GM13976 (cell line): Measurements from ENCODE around the gene CES2.

Experiments used
- DNase-seq: peaks from one replicate; pipeline ENCODE4 v3.0.0; 2012; ENCODE audit warnings: low spot score
- in situ Hi-C: fragments of 300-500 bp; cut with MboI; formaldehyde crosslinking; loops from one replicate; pipeline ENCODE4 v1.12.0; 2022; ENCODE audit warnings: low sequenced_read_pairs, mixed read lengths, inconsistent platforms; ENCODE audit not compliant: unreplicated experiment
- TF ChIP-seq, protein P1 (sequence below): IDR thresholded peaks from 2 replicates; pipeline ENCODE4 v1.5.1; 2012; ENCODE audit warnings: borderline replicate concordance, mild to moderate bottlenecking; ENCODE audit not compliant: insufficient read depth; ENCODE audit errors: extremely low read depth, missing control alignments, control extremely low read depth

The CES2 gene

DNA sequence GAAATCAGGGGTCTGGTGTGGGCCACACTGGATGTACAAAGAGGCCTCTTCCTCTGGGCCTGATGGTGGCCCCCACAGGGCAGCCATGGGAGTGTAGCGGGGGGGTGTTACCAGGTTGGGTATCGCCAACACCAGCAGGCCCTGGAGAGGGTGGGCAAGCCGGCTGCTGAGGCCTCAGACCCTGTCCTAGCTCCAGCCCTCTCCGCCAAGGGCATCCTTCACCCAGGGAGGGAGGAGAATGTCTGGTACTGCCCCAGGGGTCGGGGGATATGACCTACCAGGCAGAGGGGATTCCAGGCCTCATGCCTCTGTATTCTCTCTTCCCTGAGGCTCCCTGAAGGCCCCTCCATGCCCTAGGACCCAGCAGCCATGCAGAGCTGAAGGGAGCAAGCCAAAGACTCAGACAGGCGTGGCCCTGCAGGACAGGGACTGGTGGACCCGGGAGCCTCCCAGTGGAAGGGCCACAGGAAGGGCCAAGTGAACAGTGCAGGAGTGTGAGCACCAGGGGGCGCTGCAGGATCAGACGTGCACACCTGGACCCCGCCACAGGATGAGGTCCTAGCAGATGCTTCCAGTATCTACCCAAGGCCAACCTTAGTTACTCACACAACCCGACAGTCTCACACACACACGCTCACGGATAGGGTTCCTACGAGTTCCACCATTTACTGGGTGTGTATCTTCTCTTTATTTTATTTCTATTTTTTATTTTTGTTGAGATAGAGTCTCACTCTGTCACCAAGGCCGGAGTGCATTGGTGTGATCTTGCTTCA is 42.2 kb downstream of the CES2 start:
- TF ChIP-seq, protein P1, sequence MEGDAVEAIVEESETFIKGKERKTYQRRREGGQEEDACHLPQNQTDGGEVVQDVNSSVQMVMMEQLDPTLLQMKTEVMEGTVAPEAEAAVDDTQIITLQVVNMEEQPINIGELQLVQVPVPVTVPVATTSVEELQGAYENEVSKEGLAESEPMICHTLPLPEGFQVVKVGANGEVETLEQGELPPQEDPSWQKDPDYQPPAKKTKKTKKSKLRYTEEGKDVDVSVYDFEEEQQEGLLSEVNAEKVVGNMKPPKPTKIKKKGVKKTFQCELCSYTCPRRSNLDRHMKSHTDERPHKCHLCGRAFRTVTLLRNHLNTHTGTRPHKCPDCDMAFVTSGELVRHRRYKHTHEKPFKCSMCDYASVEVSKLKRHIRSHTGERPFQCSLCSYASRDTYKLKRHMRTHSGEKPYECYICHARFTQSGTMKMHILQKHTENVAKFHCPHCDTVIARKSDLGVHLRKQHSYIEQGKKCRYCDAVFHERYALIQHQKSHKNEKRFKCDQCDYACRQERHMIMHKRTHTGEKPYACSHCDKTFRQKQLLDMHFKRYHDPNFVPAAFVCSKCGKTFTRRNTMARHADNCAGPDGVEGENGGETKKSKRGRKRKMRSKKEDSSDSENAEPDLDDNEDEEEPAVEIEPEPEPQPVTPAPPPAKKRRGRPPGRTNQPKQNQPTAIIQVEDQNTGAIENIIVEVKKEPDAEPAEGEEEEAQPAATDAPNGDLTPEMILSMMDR, result peak; percentile 94
- in situ Hi-C loops, result no loop called here
- peak; percentile 90 for DNase-seq

DNA sequence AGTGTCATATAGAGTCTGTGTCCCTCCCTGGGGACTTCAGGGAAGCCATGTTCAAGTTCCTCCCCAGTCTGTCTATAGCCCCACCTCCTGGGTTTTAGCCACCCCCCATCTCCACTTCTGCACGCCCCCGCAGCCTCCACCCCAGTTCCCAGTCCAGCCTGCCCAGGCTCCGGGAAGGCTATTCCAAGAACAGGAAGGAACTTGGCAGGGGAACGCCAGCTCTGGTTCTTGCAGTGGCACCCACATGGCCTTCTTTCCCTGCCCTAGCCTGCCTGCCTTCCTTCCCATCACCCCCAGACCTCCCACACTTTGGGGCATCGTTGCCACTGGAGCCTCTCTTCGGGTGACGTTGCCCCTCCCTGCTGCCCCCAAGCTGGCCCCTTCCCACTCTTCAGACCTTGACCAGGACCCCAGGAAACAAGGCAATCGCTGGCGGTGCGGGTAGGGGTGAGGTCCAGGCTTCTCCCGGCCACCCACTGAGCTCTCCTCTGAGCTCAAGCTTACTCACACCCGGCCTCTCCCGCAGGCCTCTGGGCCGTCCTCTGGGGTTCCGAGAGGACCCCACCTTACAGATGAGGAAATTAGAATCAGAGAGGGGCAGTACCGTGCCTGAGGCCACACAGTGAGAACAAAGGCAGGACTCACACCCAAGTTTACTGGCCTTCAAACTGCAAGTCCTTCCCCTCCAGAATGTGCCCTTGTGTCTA is 43.8 kb downstream of the CES2 start:
- TF ChIP-seq, protein P1, result no peak
- peak; percentile 20 for DNase-seq
- in situ Hi-C loops, result no loop called here

DNA sequence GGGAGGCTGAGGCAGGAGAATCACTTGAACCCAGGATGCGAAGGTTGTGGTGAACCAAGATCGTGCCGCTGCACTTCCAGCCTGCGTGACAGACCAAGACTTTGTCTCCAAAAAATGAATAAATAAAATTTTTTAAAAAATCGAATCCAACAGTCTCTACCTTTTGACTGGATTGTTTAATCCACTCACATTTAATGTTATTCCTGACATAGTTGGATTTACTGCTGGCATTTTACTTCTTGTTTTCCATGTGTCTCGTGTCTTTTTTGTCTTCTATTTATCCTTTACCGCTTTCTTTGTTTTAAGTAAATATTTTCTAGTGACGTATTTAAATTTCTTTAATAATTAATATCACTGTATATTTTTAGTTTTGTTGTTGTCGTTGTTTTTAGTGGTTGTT is 47.7 kb downstream of the CES2 start:
- in situ Hi-C loops, result no loop called here
- DNase-seq, result no peak
- TF ChIP-seq, protein P1, result no peak

DNA sequence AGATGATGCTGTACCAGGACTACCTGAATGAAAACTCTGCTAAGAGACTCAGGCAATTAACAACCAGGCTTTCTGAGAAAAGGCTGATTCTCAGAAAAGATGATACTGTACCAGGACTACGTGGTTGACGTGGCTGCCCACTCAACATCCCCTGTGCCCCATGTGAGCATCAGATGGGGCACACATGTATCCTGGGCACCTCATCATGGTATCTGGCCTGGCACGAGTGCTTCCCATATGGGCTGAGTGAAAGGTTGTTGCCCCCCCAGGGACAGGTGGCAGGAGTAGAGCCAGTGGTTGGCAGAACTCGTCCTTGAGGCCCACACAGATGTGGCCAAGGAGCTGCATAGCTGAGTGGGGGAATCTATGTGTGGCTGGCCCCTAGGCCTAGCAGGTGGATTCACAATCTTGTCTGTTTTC is 49.6 kb downstream of the CES2 start:
- TF ChIP-seq, protein P1, result no peak
- in situ Hi-C loops, result no loop called here
- no peak for DNase-seq

DNA sequence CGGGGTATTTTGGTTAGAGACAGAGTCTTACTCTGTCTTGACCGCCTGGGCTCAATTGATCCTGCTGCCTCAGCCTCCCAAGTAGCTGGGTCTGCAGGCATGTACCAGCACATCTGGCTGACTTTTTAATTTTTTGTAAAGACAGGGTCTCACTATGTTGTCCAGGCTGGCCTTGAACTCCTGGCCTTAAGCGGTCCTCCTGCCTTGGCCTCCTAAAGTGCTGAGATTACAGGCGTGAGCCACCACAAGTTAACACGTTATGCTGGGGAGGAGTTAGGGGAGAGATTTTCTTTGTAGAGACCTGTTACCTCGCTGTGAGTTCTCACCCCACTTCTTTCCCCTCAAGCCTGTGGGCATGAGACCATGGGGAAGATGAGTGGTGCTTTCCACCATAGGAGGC is 51.2 kb downstream of the CES2 start:
- DNase-seq, result no peak
- TF ChIP-seq, protein P1, result no peak
- in situ Hi-C loops, result no loop called here

DNA sequence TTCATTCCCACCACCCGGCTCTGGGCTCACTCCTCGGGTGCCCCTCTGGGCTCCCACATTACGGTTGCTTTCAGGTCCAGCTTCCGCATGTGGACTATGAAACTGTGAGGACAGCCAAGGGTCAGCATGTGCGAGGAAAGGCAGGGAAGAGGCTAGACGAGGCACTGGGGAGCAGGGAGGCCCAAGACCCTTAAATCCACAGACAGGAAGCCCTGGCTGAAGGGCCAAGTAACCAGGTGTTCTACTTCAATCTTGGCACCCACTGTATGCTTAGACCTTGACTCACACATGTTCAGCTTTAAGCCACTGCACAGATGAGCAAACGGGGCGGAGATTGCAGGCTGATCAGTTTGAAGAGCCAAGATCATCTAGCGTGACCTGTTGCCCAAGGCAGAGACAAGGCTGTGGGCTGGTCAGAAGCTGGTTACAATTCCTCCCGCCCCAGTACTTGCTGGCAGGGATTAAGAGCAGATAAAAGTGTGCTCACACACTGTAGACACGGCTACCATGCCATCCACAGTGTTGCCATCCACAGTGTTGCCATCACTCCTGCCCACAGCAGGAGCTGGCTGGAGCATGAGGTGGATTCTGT is 53.0 kb downstream of the CES2 start, which contains the start of gene CES4A:
Gene CES4A (plus strand): TSS at position 393 of the 592 bp plus-strand sequence. CDS start 184 bp downstream, at position 577.
- TF ChIP-seq, protein P1, result no peak
- in situ Hi-C loops, result no loop called here
- no peak for DNase-seq
